Suprapubic skin (tissue), 4 donors: ENCODE data around the gene MACO1. TPM values are rescaled to one million over a fixed set of nuclear protein-coding genes. Genes with fewer than 3 reads are reported as not detected.

Experiments
- DNase-seq, 2 donors: peaks; one replicate each; pipeline ENCODE4 v3.0.0-alpha.2; 2019; ENCODE audit warnings: low spot score in 2 of 2
- H3K27ac ChIP-seq: fragments of 200-600 bp; sonication (generic); one replicate; pipeline ENCODE4 v1.5.1; 2019
- H3K27me3 ChIP-seq: fragments of 200-600 bp; sonication (generic); one replicate; pipeline ENCODE4 v1.5.1; 2019
- H3K36me3 ChIP-seq: fragments of 200-600 bp; sonication (generic); one replicate; pipeline ENCODE4 v1.5.1; 2019
- H3K4me1 ChIP-seq: fragments of 200-600 bp; sonication (generic); one replicate; pipeline ENCODE4 v1.5.1; 2019
- H3K4me3 ChIP-seq: fragments of 200-600 bp; sonication (generic); one replicate; pipeline ENCODE4 v1.5.1; 2019; ENCODE audit warnings: mild to moderate bottlenecking
- H3K9me3 ChIP-seq: fragments of 200-600 bp; sonication (generic); one replicate; pipeline ENCODE4 v1.5.1; 2019
- EP300 ChIP-seq: sonication (generic); formaldehyde crosslinking; IDR thresholded peaks from one replicate; pipeline ENCODE4 v1.6.1; 2017; ENCODE audit warnings: antibody characterized with exemption
- POLR2A ChIP-seq, 2 donors: fragments of 450-650 bp; IDR thresholded peaks; one replicate each; pipeline ENCODE4 v1.6.1; 2017; ENCODE audit warnings: antibody characterized with exemption in 2 of 2, mild to moderate bottlenecking in 2 of 2, moderate library complexity in 2 of 2
- POLR2AphosphoS5 ChIP-seq, 3 donors: sonication (generic); formaldehyde crosslinking; IDR thresholded peaks; one replicate each; pipeline ENCODE4 v1.6.1; 2017; ENCODE audit warnings: antibody characterized with exemption in 3 of 3
- WGBS: methylation state at CpG from one replicate; pipeline ENCODE4 v1.1.5; 2018; 5-methylcytosine and 5-hydroxymethylcytosine counted together
- total RNA-seq, 4 donors: library from RNA; depleted of rRNA; stranded (reverse); fragments of >200 nt; gene quantifications; one replicate each; pipeline ENCODE4 v1.1.0, GENCODE V29; 2016
- TF ChIP-seq, protein P1 (sequence below), 2 donors: fragments of 200-600 bp in 1 of 2; fragments of 450-650 bp in 1 of 2; sonication (generic) in 1 of 2; IDR thresholded peaks; one replicate each; pipeline ENCODE4 v1.5.1; 2016 to 2019; ENCODE audit warnings: antibody characterized with exemption in 2 of 2, mild to moderate bottlenecking in 1 of 2, moderate library complexity in 1 of 2

MACO1 gene
- total RNA-seq, 4 donors from 2014 or later = 13.2 to 22.0 (median 16.0) TPM

DNA sequence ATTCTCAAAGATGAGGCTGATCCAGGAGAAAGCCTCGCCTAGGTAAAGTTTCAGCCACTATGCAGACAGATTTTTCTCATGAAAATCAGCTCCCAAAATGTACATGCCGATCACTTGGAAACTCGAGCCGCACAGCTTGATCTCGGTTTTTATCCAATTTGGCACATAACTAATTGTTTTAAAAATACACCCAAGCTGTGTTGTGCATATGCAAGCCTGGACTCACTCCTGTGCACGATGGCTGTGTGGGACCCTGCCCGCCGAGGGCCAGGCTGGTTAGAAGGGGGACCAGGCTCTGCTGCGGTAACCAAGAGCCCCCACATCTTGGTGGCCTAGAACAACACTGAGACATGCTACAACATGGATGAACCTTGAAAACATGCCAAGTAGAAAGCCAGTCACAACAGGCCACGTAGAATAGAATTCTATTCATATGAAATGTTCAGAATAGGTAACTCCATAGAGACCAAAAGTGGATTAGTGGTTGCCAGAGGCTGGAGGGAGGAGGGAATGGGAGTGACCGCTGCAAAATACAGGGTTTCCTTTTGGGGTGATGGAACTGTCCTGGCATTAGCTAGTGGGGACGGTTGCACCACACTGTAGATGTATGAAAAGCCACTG is 96.6 kb downstream of the MACO1 start:
- DNase-seq = no peak
- Histone ChIP-seq H3K4me3 (no peak overlapping the region), H3K4me1 (peaks cover 4% of the 10 kb centered on the region), H3K27ac (no peak overlapping the region), H3K9me3 (no peaks in the 10 kb centered on the region), H3K27me3 (peaks cover 7% of the 10 kb centered on the region), H3K36me3 (no peaks in the 10 kb centered on the region)
- TF ChIP-seq EP300 (no peak), POLR2A (IDR thresholded peaks at IDR 0.05) (no peak), POLR2AphosphoS5 (IDR thresholded peaks at IDR 0.05) (no peak)
- TF ChIP-seq, protein P1, sequence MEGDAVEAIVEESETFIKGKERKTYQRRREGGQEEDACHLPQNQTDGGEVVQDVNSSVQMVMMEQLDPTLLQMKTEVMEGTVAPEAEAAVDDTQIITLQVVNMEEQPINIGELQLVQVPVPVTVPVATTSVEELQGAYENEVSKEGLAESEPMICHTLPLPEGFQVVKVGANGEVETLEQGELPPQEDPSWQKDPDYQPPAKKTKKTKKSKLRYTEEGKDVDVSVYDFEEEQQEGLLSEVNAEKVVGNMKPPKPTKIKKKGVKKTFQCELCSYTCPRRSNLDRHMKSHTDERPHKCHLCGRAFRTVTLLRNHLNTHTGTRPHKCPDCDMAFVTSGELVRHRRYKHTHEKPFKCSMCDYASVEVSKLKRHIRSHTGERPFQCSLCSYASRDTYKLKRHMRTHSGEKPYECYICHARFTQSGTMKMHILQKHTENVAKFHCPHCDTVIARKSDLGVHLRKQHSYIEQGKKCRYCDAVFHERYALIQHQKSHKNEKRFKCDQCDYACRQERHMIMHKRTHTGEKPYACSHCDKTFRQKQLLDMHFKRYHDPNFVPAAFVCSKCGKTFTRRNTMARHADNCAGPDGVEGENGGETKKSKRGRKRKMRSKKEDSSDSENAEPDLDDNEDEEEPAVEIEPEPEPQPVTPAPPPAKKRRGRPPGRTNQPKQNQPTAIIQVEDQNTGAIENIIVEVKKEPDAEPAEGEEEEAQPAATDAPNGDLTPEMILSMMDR (IDR thresholded peaks at IDR 0.05) = no peak
- WGBS = 56% methylated on average over 12 of the region's 12 CpGs

DNA sequence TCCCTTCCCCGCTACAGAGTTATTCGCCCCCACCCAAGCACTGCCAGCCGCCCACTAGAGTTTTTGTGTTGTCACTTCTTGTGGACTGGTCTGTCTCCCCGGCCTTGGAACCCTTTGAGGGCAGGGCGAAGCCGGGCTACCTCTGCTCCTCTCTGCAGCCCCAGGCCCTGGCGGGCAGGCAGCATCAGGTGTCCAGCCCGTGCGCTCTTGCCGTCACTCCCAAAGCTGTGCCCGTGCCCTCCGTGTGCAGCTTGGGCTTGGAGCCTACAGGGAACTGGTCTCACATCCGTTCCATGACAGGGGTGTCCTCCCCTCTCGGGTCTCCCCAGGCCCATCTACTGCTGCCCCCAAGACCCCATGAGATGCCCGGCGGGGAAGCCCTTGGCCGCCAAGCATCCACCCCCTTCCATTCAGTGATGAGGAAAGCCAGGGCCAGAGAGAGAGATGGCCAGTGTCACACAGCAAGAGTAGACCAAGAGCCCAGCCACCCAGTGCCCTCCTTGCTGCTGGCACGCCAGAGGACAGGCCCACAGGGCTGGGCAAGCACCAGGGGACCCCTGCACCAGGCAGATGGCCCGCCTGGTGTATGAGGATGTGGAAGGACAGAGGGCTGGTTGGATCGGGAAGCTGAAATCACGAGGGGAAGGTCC is 97.4 kb downstream of the MACO1 start:
- no peak for TF ChIP-seq POLR2AphosphoS5 (IDR thresholded peaks at IDR 0.05)
- no peak for TF ChIP-seq POLR2A (IDR thresholded peaks at IDR 0.05)
- TF ChIP-seq, protein P1 (IDR thresholded peaks at IDR 0.05) = no peak
- no peak for TF ChIP-seq EP300
- WGBS = 72% methylated on average over 17 of the region's 21 CpGs

DNA sequence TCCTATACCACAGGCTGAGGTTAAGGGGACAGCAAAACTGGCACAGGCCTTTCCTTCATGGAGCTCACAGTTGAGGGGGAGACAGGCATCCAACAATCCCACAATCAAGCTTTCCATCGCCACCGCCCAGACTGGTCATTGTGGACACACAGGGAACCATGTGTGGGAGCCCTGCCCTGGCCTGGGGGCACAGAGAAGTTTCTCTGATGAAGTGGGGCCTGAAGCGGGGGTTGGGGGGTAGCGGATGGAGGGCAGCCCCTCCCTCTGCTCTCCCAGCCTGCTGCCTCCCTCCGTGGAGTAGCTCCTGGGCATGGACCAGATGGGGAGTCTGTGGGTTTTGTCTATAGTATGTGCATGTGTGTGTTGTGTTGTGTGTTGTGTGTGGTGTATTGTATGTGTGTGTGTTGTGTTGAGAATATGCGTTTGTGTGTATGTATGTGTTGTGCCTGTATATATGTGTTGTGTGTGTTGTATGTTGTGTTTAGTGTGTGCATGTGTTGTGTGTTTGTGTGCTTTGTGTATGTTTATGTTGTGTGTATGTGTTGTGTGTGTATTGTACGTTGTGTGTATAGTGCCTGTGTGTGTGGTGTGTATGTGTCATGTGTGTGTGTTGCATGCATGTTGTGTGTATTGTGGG is 98.3 kb downstream of the MACO1 start:
- Histone ChIP-seq H3K9me3 (no peaks in the 10 kb centered on the region), H3K27me3 (peaks cover 7% of the 10 kb centered on the region)
- TF ChIP-seq POLR2A (IDR thresholded peaks at IDR 0.05) = no peak
- TF ChIP-seq POLR2AphosphoS5 (IDR thresholded peaks at IDR 0.05) = no peak
- TF ChIP-seq, protein P1 (IDR thresholded peaks at IDR 0.05) = no peak
- TF ChIP-seq EP300 = no peak

More for the DNA sequence above, 97.4 kb downstream of the MACO1 start:
- Histone ChIP-seq H3K4me3 (no peak overlapping the region), H3K9me3 (no peaks in the 10 kb centered on the region), H3K27me3 (peaks cover 7% of the 10 kb centered on the region), H3K36me3 (no peaks in the 10 kb centered on the region), H3K27ac (no peak overlapping the region), H3K4me1 (peaks cover 4% of the 10 kb centered on the region)
- no peak for DNase-seq

DNA sequence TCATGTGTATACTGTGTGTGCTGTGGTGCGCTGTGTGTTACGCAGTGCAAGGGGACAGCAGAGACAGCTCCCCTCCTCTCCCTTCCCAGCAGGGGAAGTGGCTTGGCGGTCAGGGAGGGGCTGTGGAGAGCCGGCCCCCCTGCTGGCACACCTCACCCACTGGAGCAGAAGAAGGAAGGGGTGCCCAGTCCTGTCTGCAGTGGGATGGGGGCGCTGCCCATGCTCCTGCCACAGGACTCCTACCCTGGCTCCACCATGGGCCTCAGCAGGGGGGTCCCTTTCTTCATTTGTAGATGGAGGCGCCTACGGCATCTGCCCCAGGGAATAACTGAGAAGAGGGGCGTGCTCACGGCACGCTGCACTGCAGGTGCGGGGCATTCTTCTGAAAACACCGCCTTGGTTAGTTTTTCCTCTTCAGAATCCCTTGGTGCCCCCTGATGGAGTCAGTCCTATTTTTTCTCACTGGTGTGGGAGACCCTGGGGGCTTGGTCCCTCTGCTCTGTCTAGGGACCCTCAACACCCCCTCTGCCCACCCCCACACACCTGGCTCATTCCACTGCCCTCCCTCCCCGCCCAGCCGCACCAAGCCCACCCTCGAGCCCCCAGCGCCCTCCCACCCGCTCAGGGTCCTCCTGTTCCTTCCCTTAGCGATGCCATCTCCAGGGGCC is 99.0 kb downstream of the MACO1 start:
- Histone ChIP-seq H3K9me3 (no peaks in the 10 kb centered on the region), H3K27ac (no peak overlapping the region), H3K4me1 (peaks cover 4% of the 10 kb centered on the region), H3K27me3 (peaks cover 3% of the 10 kb centered on the region), H3K36me3 (no peaks in the 10 kb centered on the region), H3K4me3 (no peak overlapping the region)
- DNase-seq = no peak
- WGBS = 89% methylated on average over 13 of the region's 18 CpGs
- no peak for TF ChIP-seq EP300
- TF ChIP-seq POLR2AphosphoS5 (IDR thresholded peaks at IDR 0.05) = no peak
- TF ChIP-seq POLR2A (IDR thresholded peaks at IDR 0.05) = no peak
- TF ChIP-seq, protein P1 (IDR thresholded peaks at IDR 0.05) = no peak

More for the DNA sequence above, 98.3 kb downstream of the MACO1 start:
- 69% methylated on average over 7 of the region's 7 CpGs for WGBS
- no peak for DNase-seq
- H3K4me3 ChIP-seq = no peak overlapping the region
- no peaks in the 10 kb centered on the region for H3K36me3 ChIP-seq
- H3K4me1 ChIP-seq = peaks cover 4% of the 10 kb centered on the region
- H3K27ac ChIP-seq = no peak overlapping the region
